Stomach (tissue), 9 donors: ENCODE results near the gene INSYN2B. TPM values are rescaled to one million over a fixed set of nuclear protein-coding genes. Genes with fewer than 3 reads are reported as not detected.

ENCODE experiments used
- DNase-seq, 2 donors: peaks; one replicate each; pipeline versions ENCODE4 v3.0.0 to v3.0.0-alpha.2; 2013 to 2019
- H3K27ac ChIP-seq, 5 donors: fragments of 200-600 bp in 4 of 5; sonication (generic) in 4 of 5; one replicate each; pipeline ENCODE4 v1.5.1; 2013 to 2019; ENCODE audit warnings: mild to moderate bottlenecking in 1 of 5, moderate library complexity in 1 of 5
- H3K27me3 ChIP-seq, 3 donors: fragments of 200-600 bp; sonication (generic); one replicate each; pipeline ENCODE4 v1.5.1; 2017 to 2019; ENCODE audit warnings: mixed run types in 1 of 3
- H3K36me3 ChIP-seq, 4 donors: fragments of 200-600 bp; sonication (generic); 1 replicate in 3 of 4; 2 replicates in 1 of 4; pipeline ENCODE4 v1.5.1; 2016 to 2019
- H3K4me1 ChIP-seq, 4 donors: fragments of 200-600 bp; sonication (generic); one replicate each; pipeline ENCODE4 v1.5.1; 2016 to 2019
- H3K4me3 ChIP-seq, 4 donors: fragments of 200-600 bp; sonication (generic) in 3 of 4; one replicate each; pipeline ENCODE4 v1.5.1; 2016 to 2019; ENCODE audit warnings: mild to moderate bottlenecking in 1 of 4
- H3K9me3 ChIP-seq, 4 donors: fragments of 200-600 bp; sonication (generic); one replicate each; pipeline ENCODE4 v1.5.1; 2016 to 2019
- CTCF ChIP-seq, 7 experiments: fragments of 450-650 bp in 4 of 7; fragments of 200-600 bp in 3 of 7; sonication (generic) in 3 of 7; IDR thresholded peaks; one replicate each; pipeline ENCODE4 v1.5.1; 2016 to 2019; ENCODE audit warnings: antibody characterized with exemption in 7 of 7, control low read depth in 2 of 7, mild to moderate bottlenecking in 1 of 7
- EP300 ChIP-seq: sonication (generic); formaldehyde crosslinking; IDR thresholded peaks from one replicate; pipeline ENCODE4 v1.6.1; 2017; ENCODE audit warnings: antibody characterized with exemption
- POLR2A ChIP-seq, 4 donors: fragments of 450-650 bp; IDR thresholded peaks; one replicate each; pipeline ENCODE4 v1.6.1; 2016; ENCODE audit warnings: antibody characterized with exemption in 4 of 4, control low read depth in 2 of 4, mild to moderate bottlenecking in 1 of 4, moderate library complexity in 1 of 4
- POLR2AphosphoS5 ChIP-seq, 3 donors: sonication (generic); formaldehyde crosslinking; IDR thresholded peaks; one replicate each; pipeline ENCODE4 v1.6.1; 2016; ENCODE audit warnings: antibody characterized with exemption in 3 of 3
- WGBS, 5 donors: extraction: QIAGEN DNeasy Blood & Tissue Kit in 3 of 5; methylation state at CpG; one replicate each; pipeline versions ENCODE4 v1.1.5 to v1.1.7; 2013 to 2018; 5-methylcytosine and 5-hydroxymethylcytosine counted together
- intact Hi-C: fragments of 100-400 bp; cut with DNase I; formaldehyde crosslinking; loops from one replicate; pipeline ENCODE4 v1.15.1; 2023; ENCODE audit warnings: low total_unique reads
- polyA plus RNA-seq, 3 donors: library from polyadenylated mRNA; stranded (reverse); fragments of 200-250 nt; gene quantifications; one replicate each; pipeline ENCODE4 v1.2.3, GENCODE V29; 2013
- total RNA-seq, 5 donors: library from RNA; depleted of rRNA; stranded (reverse); fragments of >200 nt; gene quantifications; one replicate each; pipeline versions ENCODE4 v1.1.0 to v1.2.3, GENCODE V29; 2014 to 2016
- donor health status: healthy with polysubstance abuse.
- donor health status: Bipolar disorder and iron deficiency.
- donor health status: healthy.

Gene INSYN2B
- total and polyA plus RNA-seq, 8 donors: 0.18 to 0.19 TPM; not detected in 6

- Histone ChIP-seq H3K4me1 (no peaks in the 10 kb centered on the region), H3K4me3 (no peak overlapping the region), H3K27ac (no peak overlapping the region), H3K27me3 (no peaks in the 10 kb centered on the region), H3K36me3 (no peaks in the 10 kb centered on the region), H3K9me3 (no peaks in the 10 kb centered on the region)
- peak in 1 of 2 donors; percentile 27 for DNase-seq
- WGBS, 5 donors: 51 to 72% (median 65%) methylated on average over 3 to 5 of the region's 5 CpGs
- intact Hi-C loops: no loop called here
- TF ChIP-seq POLR2A (IDR thresholded peaks at IDR 0.05) (no peak), POLR2AphosphoS5 (IDR thresholded peaks at IDR 0.05) (no peak), CTCF (IDR thresholded peaks at IDR 0.05) (no peak), EP300 (no peak)
Observed at GRCh38 chr5:169904508-169904907, 75.8 kb downstream of the INSYN2B start.

- intact Hi-C loops: no loop called here
- H3K4me3 ChIP-seq: no peak overlapping the region
- no peak overlapping the region for H3K27ac ChIP-seq
- H3K9me3 ChIP-seq: no peaks in the 10 kb centered on the region
- H3K4me1 ChIP-seq: no peaks in the 10 kb centered on the region
- DNase-seq: peak in 1 of 2 donors; percentile 56
- no peaks in the 10 kb centered on the region for H3K36me3 ChIP-seq
- TF ChIP-seq POLR2A (IDR thresholded peaks at IDR 0.05) (no peak), EP300 (no peak), POLR2AphosphoS5 (IDR thresholded peaks at IDR 0.05) (no peak), CTCF (IDR thresholded peaks at IDR 0.05) (no peak)
- WGBS, 5 donors: 82 to 91% (median 86%) methylated on average over 2 of the region's 2 CpGs
- no peaks in the 10 kb centered on the region for H3K27me3 ChIP-seq
Observed at GRCh38 chr5:169904059-169904458, 76.2 kb downstream of the INSYN2B start.

- Histone ChIP-seq H3K9me3 (no peaks in the 10 kb centered on the region), H3K27me3 (no peaks in the 10 kb centered on the region), H3K4me3 (no peak overlapping the region), H3K27ac (no peak overlapping the region), H3K4me1 (no peaks in the 10 kb centered on the region), H3K36me3 (no peaks in the 10 kb centered on the region)
- WGBS, 5 donors: 27 to 44% (median 38%) methylated on average over 2 of the region's 2 CpGs
- DNase-seq: no peak
- intact Hi-C loops: no loop called here
- TF ChIP-seq EP300 (no peak), CTCF (IDR thresholded peaks at IDR 0.05) (no peak), POLR2AphosphoS5 (IDR thresholded peaks at IDR 0.05) (no peak), POLR2A (IDR thresholded peaks at IDR 0.05) (no peak)
Observed at GRCh38 chr5:169901896-169902295, 78.4 kb downstream of the INSYN2B start.

DNA sequence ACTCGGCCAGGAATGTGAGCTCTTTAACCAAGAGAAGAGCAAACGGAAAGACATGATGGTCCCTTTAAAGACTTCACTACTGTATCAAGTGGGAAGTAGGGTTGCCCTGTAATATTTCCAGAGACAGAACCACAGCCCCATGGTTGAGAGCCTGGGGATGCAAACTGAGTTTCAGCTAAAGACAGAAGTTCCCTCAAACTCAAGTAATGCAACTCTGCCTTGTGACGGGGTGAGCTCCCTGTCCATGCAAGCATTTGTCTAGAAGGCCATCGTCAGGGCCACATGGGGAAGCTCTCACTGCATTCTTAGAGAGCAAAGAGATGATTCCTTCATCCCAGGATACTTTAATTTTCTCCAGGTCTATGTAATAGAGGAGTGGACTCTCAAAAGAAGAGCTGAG is 82.8 kb downstream of the INSYN2B start:
- Histone ChIP-seq H3K27ac (no peak overlapping the region), H3K36me3 (no peaks in the 10 kb centered on the region), H3K27me3 (peaks cover 0 to 7% (median 0%) of the 10 kb centered on the region in 3 donors), H3K4me1 (no peaks in the 10 kb centered on the region), H3K9me3 (no peaks in the 10 kb centered on the region), H3K4me3 (no peak overlapping the region)
- intact Hi-C loops: no loop called here
- DNase-seq: no peak
- no peak for TF ChIP-seq POLR2AphosphoS5 (IDR thresholded peaks at IDR 0.05)
- no peak for TF ChIP-seq CTCF (IDR thresholded peaks at IDR 0.05)
- TF ChIP-seq POLR2A (IDR thresholded peaks at IDR 0.05): no peak
- no peak for TF ChIP-seq EP300
- WGBS, 5 donors: 78 to 90% (median 87%) methylated on average over 4 of the region's 4 CpGs
